K562 (cell line): Measurements from ENCODE around the gene RPS6KL1. TPM values are rescaled to one million over a fixed set of nuclear protein-coding genes. Genes with fewer than 3 reads are reported as not detected.

Experiments used
- ARID3A ChIP-seq: IDR thresholded peaks from 2 replicates; pipeline ENCODE4 v1.6.1; 2012; ENCODE audit warnings: low read depth, low read length, improper control_type of control experiment, borderline replicate concordance
- CAMTA2 ChIP-seq: fragments of 250-450 bp; sonication (Bioruptor Pico); conservative IDR thresholded peaks from 2 replicates; pipeline ENCODE4 v1.5.1; 2022
- CC2D1A ChIP-seq: fragments of 450-650 bp; IDR thresholded peaks from 2 replicates; pipeline ENCODE4 v1.6.1; 2017; ENCODE audit warnings: mild to moderate bottlenecking
- CREB5 ChIP-seq: fragments of 250-450 bp; sonication (Bioruptor Pico); IDR thresholded peaks from 2 replicates; pipeline ENCODE4 v1.5.0; 2020; ENCODE audit warnings: mild to moderate bottlenecking
- GABPA ChIP-seq: fragments of 200-800 bp; sonication (Bioruptor generic); conservative IDR thresholded peaks from 2 replicates; pipeline ENCODE4 v1.6.1; 2016; ENCODE audit warnings: low read depth, missing genetic modification characterization, missing compliant biosample characterization
- GATAD2B ChIP-seq: fragments of 450-650 bp; IDR thresholded peaks from 2 replicates; pipeline ENCODE4 v1.6.1; 2017; ENCODE audit warnings: mild to moderate bottlenecking, borderline replicate concordance
- MAFG ChIP-seq: fragments of 450-650 bp; conservative IDR thresholded peaks from 2 replicates; pipeline ENCODE4 v1.6.1; 2016; ENCODE audit warnings: missing genetic modification characterization, missing compliant biosample characterization
- MBD2 ChIP-seq: sonication (generic); IDR thresholded peaks from 2 replicates; pipeline ENCODE4 v1.6.1; 2016; ENCODE audit warnings: low read depth, borderline replicate concordance
- MNT ChIP-seq, 2 experiments: fragments of 450-650 bp; conservative IDR thresholded peaks; 2 replicates each; pipeline ENCODE4 v1.6.1; 2017; ENCODE audit warnings: mild to moderate bottlenecking in 2 of 2, moderate library complexity in 2 of 2
- MTA1 ChIP-seq: fragments of 450-650 bp; IDR thresholded peaks from 2 replicates; pipeline ENCODE4 v1.6.1; 2017; ENCODE audit warnings: borderline replicate concordance
- NFRKB ChIP-seq: fragments of 450-650 bp; IDR thresholded peaks from 2 replicates; pipeline ENCODE4 v1.6.1; 2016; ENCODE audit warnings: low read depth
- PREB ChIP-seq: sonication (generic); formaldehyde crosslinking; IDR thresholded peaks from 2 replicates; pipeline ENCODE4 v1.8.1; 2023; ENCODE audit warnings: mild to moderate bottlenecking, missing genetic modification reagents
- RBM14 ChIP-seq: fragments of 200-400 bp; formaldehyde crosslinking; IDR thresholded peaks from 2 replicates; pipeline ENCODE4 v1.6.1; 2018; ENCODE audit warnings: low read depth, mild to moderate bottlenecking, low read length, moderate library complexity, borderline replicate concordance; ENCODE audit not compliant: insufficient read depth
- ZBTB1 ChIP-seq: sonication (generic); formaldehyde crosslinking; IDR thresholded peaks from 2 replicates; pipeline ENCODE4 v1.8.1; 2023; ENCODE audit warnings: missing genetic modification reagents, low read depth, mild to moderate bottlenecking, borderline replicate concordance
- ZBTB2 ChIP-seq: fragments of 450-650 bp; IDR thresholded peaks from 2 replicates; pipeline ENCODE4 v1.6.1; 2016; ENCODE audit warnings: antibody characterized with exemption
- ZBTB7A ChIP-seq: IDR thresholded peaks from 2 replicates; pipeline ENCODE4 v1.6.1; 2011; ENCODE audit warnings: low read depth, mild to moderate bottlenecking, low read length, moderate library complexity, borderline replicate concordance; ENCODE audit not compliant: control insufficient read depth
- ZNF347 ChIP-seq: fragments of 450-650 bp; formaldehyde crosslinking; IDR thresholded peaks from 2 replicates; pipeline ENCODE4 v1.4.0; 2020; ENCODE audit warnings: low read depth, mild to moderate bottlenecking, moderate library complexity
- polyA plus RNA-seq, 8 experiments: library from polyadenylated mRNA; depleted of rRNA in 4 of 8; stranded (reverse) in 5 of 8; unstranded in 3 of 8; fragments of >200 nt; fragmentation: Nextera tagmentation in 2 of 8; fragmentation: Illumina TruSeq in 1 of 8; extraction: Ambion mirVana in 2 of 8; extraction: Trizol in 1 of 8; gene quantifications; 2 replicates each; pipeline versions ENCODE4 v1.2.1 to v1.2.3, GENCODE V29; 2011 to 2014; ENCODE audit warnings: inconsistent platforms in 1 of 8, missing spikeins in 1 of 8
- total RNA-seq, 7 experiments: library from RNA; depleted of rRNA in 6 of 7; stranded (reverse); fragments of >200 nt in 6 of 7; fragmentation: Illumina TruSeq in 2 of 7; extraction: Trizol in 2 of 7; gene quantifications; 2 replicates each; pipeline versions ENCODE4 v1.2.1 to v1.2.3, GENCODE V29; 2011 to 2021; ENCODE audit warnings: low replicate concordance in 1 of 7

The RPS6KL1 gene
- total and polyA plus RNA-seq, 9 of the 15 experiments (the other 6 are each of a cell fraction or from before 2014, with no cell fraction given): 0.91 to 15.5 (median 8.1) TPM

GRCh38 chr14:74882103-74882920 lies 40.7 kb downstream of the RPS6KL1 start (continued):
- no peak for TF ChIP-seq ZBTB2
- no peak for TF ChIP-seq NFRKB
- no peak for TF ChIP-seq MBD2
- peak; percentile 92 for TF ChIP-seq GABPA
- TF ChIP-seq MTA1: no peak
- TF ChIP-seq MAFG (tag): no peak
- TF ChIP-seq ZBTB7A: no peak
- TF ChIP-seq RBM14: no peak
- TF ChIP-seq CC2D1A: no peak
- no peak for TF ChIP-seq CREB5 (CRISPR knock-in tag)
- TF ChIP-seq GATAD2B: 0 out of 2 replicates have a peak, but pooled peaks have one; percentile 6
- 0 out of 4 replicates have a peak, but pooled peaks of 1 of the 2 experiments have one; percentile 22 for TF ChIP-seq MNT (conservative IDR thresholded peaks at IDR 0.05)
- no peak for TF ChIP-seq ARID3A
- no peak for TF ChIP-seq PREB (CRISPR knock-in tag)
- TF ChIP-seq CAMTA2 (CRISPR knock-in tag): 0 out of 2 replicates have a peak, but pooled peaks have one; percentile 4
- no peak for TF ChIP-seq ZNF347
- no peak for TF ChIP-seq ZBTB1 (CRISPR knock-in tag)
